H1 (cell line): ENCODE data around the gene HK2. TPM values are rescaled to one million over a fixed set of nuclear protein-coding genes. Genes with fewer than 3 reads are reported as not detected.

ENCODE experiments used
- CTCF ChIA-PET: fragments of 300-600 bp; sonication (Branson Sonifier 250); formaldehyde crosslinking; loops from one replicate; lab custom pipeline; 2021; ENCODE audit not compliant: partially characterized antibody; lab: Charles Lee
- POLR2A ChIA-PET: fragments of 300-600 bp; sonication (Branson Sonifier 250); formaldehyde crosslinking; loops from one replicate; lab custom pipeline; 2021; ENCODE audit warnings: inconsistent platforms; ENCODE audit not compliant: partially characterized antibody; lab: Charles Lee
- DNase-seq, 2 experiments: peaks; one replicate each; pipeline versions ENCODE4 v3.0.0 to v3.0.0-alpha.2; 2010 to 2022; ENCODE audit warnings: low spot score in 2 of 2, low read depth in 1 of 2, mixed read lengths in 1 of 2
- FAIRE-seq: peaks from 2 replicates; lab custom pipeline; 2011; peaks lifted over from hg19 to GRCh38; lab: Jason Lieb, UNC
- H2AFZ ChIP-seq: 2 replicates; pipeline ENCODE4 v1.8.1; 2012; ENCODE audit warnings: low read length, inconsistent platforms
- H2AK5ac ChIP-seq: 2 replicates; pipeline ENCODE4 v1.6.1; 2013; ENCODE audit warnings: low read depth, low read length
- H2BK120ac ChIP-seq: replicated peaks from 2 replicates; pipeline ENCODE3; 2013; ENCODE audit warnings: low read depth, low read length, inconsistent platforms
- H2BK12ac ChIP-seq: 2 replicates; pipeline ENCODE4 v1.6.1; 2013; ENCODE audit warnings: low read depth, low read length
- H2BK15ac ChIP-seq: 2 replicates; pipeline ENCODE4 v1.6.1; 2013; ENCODE audit warnings: low read length
- H2BK20ac ChIP-seq: 2 replicates; pipeline ENCODE4 v1.6.1; 2013; ENCODE audit warnings: low read length
- H2BK5ac ChIP-seq: 2 replicates; pipeline ENCODE4 v1.6.1; 2013; ENCODE audit warnings: low read depth, low read length
- H3K14ac ChIP-seq: 2 replicates; pipeline ENCODE4 v1.6.1; 2013; ENCODE audit warnings: inconsistent platforms; ENCODE audit not compliant: insufficient read length
- H3K18ac ChIP-seq: 2 replicates; pipeline ENCODE4 v1.6.1; 2013; ENCODE audit warnings: low read length; ENCODE audit errors: extremely low read depth
- H3K23ac ChIP-seq: 2 replicates; pipeline ENCODE4 v1.6.1; 2013; ENCODE audit warnings: inconsistent platforms; ENCODE audit not compliant: insufficient read length
- H3K23me2 ChIP-seq: 2 replicates; pipeline ENCODE4 v1.6.1; 2013; ENCODE audit warnings: low read depth, low read length
- H3K27ac ChIP-seq: 2 replicates; pipeline ENCODE4 v1.6.1; 2011; ENCODE audit warnings: low read depth, low read length, inconsistent platforms
- H3K27me3 ChIP-seq, 4 experiments: replicated peaks in 1 of 4; 1 replicate in 1 of 4; 2 replicates in 3 of 4; pipeline versions ENCODE4 v1.6.1 to v1.8.1; 2011 to 2013; ENCODE audit warnings: low read length in 3 of 4, mild to moderate bottlenecking in 3 of 4, inconsistent platforms in 2 of 4, mixed read lengths in 2 of 4, moderate library complexity in 1 of 4; ENCODE audit not compliant: control insufficient read depth in 3 of 4, insufficient read depth in 3 of 4; ENCODE audit errors: extremely low read depth in 1 of 4
- H3K36me3 ChIP-seq, 4 experiments: 2 replicates each; pipeline versions ENCODE4 v1.6.1 to v1.8.1; 2011 to 2013; ENCODE audit warnings: mild to moderate bottlenecking in 4 of 4, low read length in 3 of 4, moderate library complexity in 2 of 4, control low read depth in 1 of 4, inconsistent platforms in 1 of 4; ENCODE audit not compliant: insufficient read depth in 4 of 4, control insufficient read depth in 2 of 4
- H3K4ac ChIP-seq: replicated peaks from 2 replicates; pipeline ENCODE3; 2013; ENCODE audit warnings: low read length, low read depth, mixed read lengths, inconsistent platforms; ENCODE audit not compliant: insufficient read length
- H3K4me1 ChIP-seq, 4 experiments: replicated peaks in 1 of 4; 1 replicate in 1 of 4; 2 replicates in 3 of 4; pipeline versions ENCODE4 v1.6.1 to v1.8.1; 2011 to 2013; ENCODE audit warnings: low read length in 3 of 4, inconsistent platforms in 2 of 4, mixed read lengths in 1 of 4; ENCODE audit not compliant: insufficient read depth in 4 of 4, control insufficient read depth in 3 of 4
- H3K4me2 ChIP-seq, 2 experiments: 2 replicates each; pipeline versions ENCODE4 v1.6.1 to v1.8.1; 2011 to 2013; ENCODE audit warnings: low read depth in 2 of 2, low read length in 2 of 2, control low read depth in 1 of 2, inconsistent platforms in 1 of 2, mild to moderate bottlenecking in 1 of 2; ENCODE audit not compliant: insufficient read depth in 1 of 2
- H3K4me3 ChIP-seq, 4 experiments: fragments of 200-600, 300-600 bp in 1 of 4; sonication (generic), shearing (Covaris generic), sonication (Bioruptor Twin) in 1 of 4; 2 replicates each; pipeline versions ENCODE4 v1.5.1 to v1.8.1; 2011 to 2016; ENCODE audit warnings: low read length in 4 of 4, low read depth in 3 of 4, control low read depth in 2 of 4, inconsistent platforms in 2 of 4, mild to moderate bottlenecking in 2 of 4, mixed read lengths in 1 of 4, moderate library complexity in 1 of 4; ENCODE audit not compliant: insufficient read depth in 2 of 4; ENCODE audit errors: extremely low read depth in 1 of 4
- H3K56ac ChIP-seq: replicated peaks from 2 replicates; pipeline ENCODE3; 2013; ENCODE audit warnings: low read depth, mild to moderate bottlenecking, mixed read lengths, low read length, inconsistent platforms; ENCODE audit not compliant: insufficient read length
- H3K79me1 ChIP-seq: 2 replicates; pipeline ENCODE4 v1.6.1; 2013; ENCODE audit warnings: low read depth, low read length, control low read depth
- H3K79me2 ChIP-seq, 2 experiments: 2 replicates each; pipeline versions ENCODE4 v1.6.1 to v1.8.1; 2012 to 2013; ENCODE audit warnings: low read length in 2 of 2, mild to moderate bottlenecking in 2 of 2, inconsistent platforms in 1 of 2; ENCODE audit not compliant: insufficient read depth in 2 of 2, control insufficient read depth in 1 of 2
- H3K9ac ChIP-seq, 4 experiments: replicated peaks in 1 of 4; 1 replicate in 1 of 4; 2 replicates in 3 of 4; pipeline versions ENCODE4 v1.6.1 to v1.8.1; 2011 to 2013; ENCODE audit warnings: low read depth in 3 of 4, low read length in 3 of 4, control low read depth in 2 of 4, mild to moderate bottlenecking in 2 of 4, moderate library complexity in 2 of 4, inconsistent platforms in 1 of 4; ENCODE audit errors: extremely low read depth in 1 of 4
- H3K9me3 ChIP-seq, 2 experiments: 2 replicates each; pipeline versions ENCODE4 v1.6.1 to v1.8.1; 2012 to 2013; ENCODE audit warnings: mild to moderate bottlenecking in 2 of 2, moderate library complexity in 2 of 2, control low read depth in 1 of 2, inconsistent platforms in 1 of 2, low read depth in 1 of 2, low read length in 1 of 2, mixed read lengths in 1 of 2; ENCODE audit not compliant: insufficient read depth in 2 of 2
- H4K20me1 ChIP-seq, 2 experiments: replicated peaks in 1 of 2; 2 replicates each; pipeline versions ENCODE3 to v1.8.1; 2011 to 2013; ENCODE audit warnings: inconsistent platforms in 2 of 2, low read length in 2 of 2, mild to moderate bottlenecking in 1 of 2; ENCODE audit not compliant: insufficient read depth in 2 of 2, control insufficient read depth in 1 of 2
- H4K5ac ChIP-seq: 2 replicates; pipeline ENCODE4 v1.6.1; 2013; ENCODE audit warnings: low read length, low read depth, mixed read lengths, inconsistent platforms; ENCODE audit not compliant: insufficient read length
- H4K8ac ChIP-seq: 2 replicates; pipeline ENCODE4 v1.8.0; 2013; ENCODE audit warnings: mild to moderate bottlenecking, moderate library complexity, low read length, inconsistent platforms; ENCODE audit not compliant: insufficient read depth; ENCODE audit errors: extremely low read depth
- H4K91ac ChIP-seq: replicated peaks from 2 replicates; pipeline ENCODE3; 2013; ENCODE audit warnings: low read length, mixed read lengths, inconsistent platforms; ENCODE audit not compliant: insufficient read length
- CEBPB ChIP-seq: IDR thresholded peaks from 2 replicates; pipeline ENCODE4 v1.6.1; 2012; ENCODE audit warnings: low read depth, low read length
- NRF1 ChIP-seq: IDR thresholded peaks from 2 replicates; pipeline ENCODE4 v1.6.1; 2011; ENCODE audit warnings: mild to moderate bottlenecking, low read depth, low read length, improper control_type of control experiment
- WGBS, 2 experiments: shearing (Covaris generic) in 1 of 2; methylation state at CpG; one replicate each; pipeline versions ENCODE4 v1.1.6 to v1.1.7; 2013 to 2015; ENCODE audit warnings: low lambda C conversion rate in 2 of 2, mixed read lengths in 2 of 2, inconsistent platforms in 1 of 2, low coverage in 1 of 2, missing lambda C conversion rate in 1 of 2; ENCODE audit not compliant: insufficient replicate concordance in 2 of 2, insufficient coverage in 1 of 2, insufficient read length in 1 of 2; ENCODE audit errors: extremely low coverage in 1 of 2, missing lambda C conversion rate in 1 of 2; 5-methylcytosine and 5-hydroxymethylcytosine counted together
- polyA plus RNA-seq, 7 experiments: library from polyadenylated mRNA; depleted of rRNA in 3 of 7; stranded (reverse) in 5 of 7; unstranded in 2 of 7; fragments of >200 nt in 5 of 7; fragments of 200-250 nt in 2 of 7; gene quantifications; 1 replicate in 5 of 7; 2 replicates in 1 of 7; 4 replicates in 1 of 7; pipeline versions ENCODE4 v1.2.1 to v1.2.3, GENCODE V29; 2011 to 2013; ENCODE audit warnings: missing spikeins in 2 of 7, mixed read lengths in 2 of 7
- total RNA-seq: library from RNA; stranded (reverse); fragmentation: NEBNext Ultra II Directional; extraction: Animal tissue kit (Norgen Biotek cat#: 25700); gene quantifications from 2 replicates; pipeline ENCODE4 v1.2.1, GENCODE V29; 2021
- TF ChIP-seq, protein P1 (sequence below), 3 experiments: IDR thresholded peaks; 1 replicate in 2 of 3; 2 replicates in 1 of 3; pipeline versions ENCODE4 v1.5.1 to v1.6.1; 2011; ENCODE audit warnings: low read length in 3 of 3, mild to moderate bottlenecking in 3 of 3, inconsistent platforms in 2 of 3, low read depth in 1 of 3, moderate library complexity in 1 of 3; ENCODE audit not compliant: insufficient read depth in 1 of 3; ENCODE audit errors: control extremely low read depth in 1 of 3

The HK2 gene
- total and polyA plus RNA-seq, 2 of the 8 experiments (the other 6 are each of a cell fraction or from before 2014, with no cell fraction given) = 22.1 to 61.9 TPM

DNA sequence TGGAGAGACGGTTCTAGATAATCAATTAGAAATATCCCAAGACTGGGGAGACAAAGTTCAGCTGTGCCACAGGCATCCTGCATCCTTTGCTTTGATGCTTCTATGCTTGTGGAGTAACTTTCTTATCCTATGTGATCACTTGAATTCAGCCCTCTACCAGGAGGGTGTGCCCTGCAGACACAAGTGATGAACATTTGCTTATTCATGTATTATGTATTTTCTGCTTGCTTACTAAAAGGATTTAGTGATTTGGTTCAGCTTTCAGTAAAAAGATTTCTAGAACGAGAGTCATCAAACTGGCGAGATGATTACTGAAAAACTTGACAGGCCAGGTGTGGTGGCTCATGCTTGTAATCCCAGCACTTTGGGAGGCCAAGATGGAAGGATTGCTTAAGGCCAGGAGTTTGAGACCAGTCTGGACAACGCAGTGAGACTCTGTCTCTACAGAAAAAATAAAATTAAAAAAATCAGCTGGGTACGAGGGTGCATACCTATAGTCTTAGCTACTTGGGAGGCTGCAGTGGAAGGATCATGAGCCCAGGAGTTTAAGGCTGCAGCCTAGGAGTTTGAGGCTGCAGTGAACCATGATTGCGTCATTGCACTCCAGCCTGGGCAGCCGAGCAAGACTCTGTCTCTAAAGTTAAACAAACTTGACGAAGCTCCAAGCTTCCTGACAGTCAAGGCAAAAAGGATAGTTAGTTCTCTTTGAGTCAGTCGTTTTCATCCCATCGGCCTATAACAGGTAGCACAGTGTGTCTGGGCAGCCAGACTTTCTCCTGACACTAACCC, 13.3 kb downstream of the HK2 start:
- no peak for FAIRE-seq
- Histone ChIP-seq H4K91ac (no peak overlapping the region), H3K27me3 (no peaks in the 10 kb centered on the region), H3K27ac (no peak overlapping the region), H3K4me3 (no peak overlapping the region), H3K4me2 (no peak overlapping the region), H3K23me2 (no peaks in the 10 kb centered on the region; the same call in 1 of the 2 replicates), H4K20me1 (peaks cover 18 to 25% of the 10 kb centered on the region in 2 experiments), H3K79me1 (peaks cover 20% of the 10 kb centered on the region), H3K18ac (no peak overlapping the region), H3K56ac (no peak overlapping the region), H3K4me1 (peaks cover 9 to 56% (median 31%) of the 10 kb centered on the region in 4 experiments), H2BK120ac (no peak overlapping the region), H2AK5ac (no peak overlapping the region), H2BK12ac (no peak overlapping the region), H3K9me3 (no peaks in the 10 kb centered on the region), H3K79me2 (peaks cover 39 to 100% of the 10 kb centered on the region in 2 experiments), H3K23ac (no peak overlapping the region), H3K14ac (no peak overlapping the region), H2BK5ac (0 out of 2 replicates have a peak overlapping the region, but pooled peaks have one; percentile 0), H4K8ac (no peak overlapping the region), H2AFZ (no peak overlapping the region), H2BK20ac (no peak overlapping the region), H3K9ac (no peak overlapping the region), H3K4ac (no peak overlapping the region), H3K36me3 (no peaks in the 10 kb centered on the region; a peak in 1 of 8 replicates), H4K5ac (no peak overlapping the region), H2BK15ac (no peak overlapping the region)
- DNase-seq = no peak
- POLR2A ChIA-PET = interaction anchor here (5.6 kb wide), 1 partner anchor 11 kb away, joined by 95 read pairs; the partner anchor contains the start of gene HK2
- WGBS, 2 experiments = 92% methylated on average over 10 of the region's 10 CpGs; no CpG with 5 or more reads in 1 of the 2 experiments
- CTCF ChIA-PET = interaction anchor here (1.2 to 9.9 kb wide), 6 partner anchors 10 to 133 kb away, joined by 4 to 117 read pairs (median 6); partner anchors contain the start of gene HK2
- TF ChIP-seq NRF1 (no peak), CEBPB (peak; percentile 72; the same call in 1 of the 2 replicates)
- TF ChIP-seq, protein P1, sequence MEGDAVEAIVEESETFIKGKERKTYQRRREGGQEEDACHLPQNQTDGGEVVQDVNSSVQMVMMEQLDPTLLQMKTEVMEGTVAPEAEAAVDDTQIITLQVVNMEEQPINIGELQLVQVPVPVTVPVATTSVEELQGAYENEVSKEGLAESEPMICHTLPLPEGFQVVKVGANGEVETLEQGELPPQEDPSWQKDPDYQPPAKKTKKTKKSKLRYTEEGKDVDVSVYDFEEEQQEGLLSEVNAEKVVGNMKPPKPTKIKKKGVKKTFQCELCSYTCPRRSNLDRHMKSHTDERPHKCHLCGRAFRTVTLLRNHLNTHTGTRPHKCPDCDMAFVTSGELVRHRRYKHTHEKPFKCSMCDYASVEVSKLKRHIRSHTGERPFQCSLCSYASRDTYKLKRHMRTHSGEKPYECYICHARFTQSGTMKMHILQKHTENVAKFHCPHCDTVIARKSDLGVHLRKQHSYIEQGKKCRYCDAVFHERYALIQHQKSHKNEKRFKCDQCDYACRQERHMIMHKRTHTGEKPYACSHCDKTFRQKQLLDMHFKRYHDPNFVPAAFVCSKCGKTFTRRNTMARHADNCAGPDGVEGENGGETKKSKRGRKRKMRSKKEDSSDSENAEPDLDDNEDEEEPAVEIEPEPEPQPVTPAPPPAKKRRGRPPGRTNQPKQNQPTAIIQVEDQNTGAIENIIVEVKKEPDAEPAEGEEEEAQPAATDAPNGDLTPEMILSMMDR (IDR thresholded peaks at IDR 0.05; ENCODE audit: control extremely low read depth in 1 of 3, insufficient read depth in 1 of 3, low read depth in 1 of 3, low read length in 3 of 3) = no peak
